HG03064 (cell line): Measurements from ENCODE around the gene GNAO1.

ENCODE experiments used
- ATAC-seq: cut with Tn5 transposase; IDR thresholded peaks from one replicate; pipeline ENCODE4 v1.9.1; 2021; ENCODE audit warnings: low read depth; ENCODE audit not compliant: unreplicated experiment

GNAO1 gene

DNA sequence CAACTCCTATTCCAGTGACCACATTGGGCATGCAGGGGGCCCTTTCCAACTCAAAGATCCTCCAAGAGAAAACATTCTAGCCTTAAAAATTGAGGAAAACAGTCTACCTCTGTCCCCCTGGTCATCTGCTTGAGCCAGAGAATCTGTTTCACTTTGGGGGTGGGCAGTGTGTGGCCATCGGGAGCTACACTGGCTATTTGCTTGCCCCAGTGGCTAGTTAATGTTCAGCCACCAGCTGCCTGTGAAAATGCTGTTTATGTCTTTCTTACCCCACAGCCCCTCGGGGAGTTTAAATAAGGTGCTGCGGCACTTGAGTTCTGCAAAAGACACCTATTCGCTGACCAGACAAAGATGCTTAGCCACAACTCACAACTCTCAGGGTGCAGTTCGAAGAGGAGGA is 43.4 kb downstream of the GNAO1 start:
- ATAC-seq, result no peak

DNA sequence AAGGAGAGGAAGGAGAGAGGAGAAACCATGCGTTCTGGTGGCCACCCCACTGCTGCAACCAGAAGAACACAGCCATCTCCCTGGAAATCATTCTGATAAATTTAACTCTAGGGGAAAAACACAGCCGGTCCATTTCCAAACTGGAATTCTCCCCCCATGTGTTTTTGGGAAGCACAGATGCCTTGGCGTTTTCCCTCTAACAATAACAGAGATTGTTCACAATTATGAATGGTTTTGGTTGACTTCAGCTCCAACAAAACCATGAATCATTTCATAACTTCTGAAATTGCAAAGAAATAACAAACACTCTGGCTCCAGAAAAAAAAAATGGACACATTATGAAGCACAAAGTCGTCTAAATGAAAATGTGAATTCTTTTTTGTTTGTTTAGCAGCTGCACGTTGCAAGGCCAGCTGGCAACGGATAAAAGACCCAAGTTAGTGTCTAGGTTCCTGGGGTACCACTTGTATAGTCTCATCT is 46.2 kb downstream of the GNAO1 start:
- ATAC-seq, result no peak

DNA sequence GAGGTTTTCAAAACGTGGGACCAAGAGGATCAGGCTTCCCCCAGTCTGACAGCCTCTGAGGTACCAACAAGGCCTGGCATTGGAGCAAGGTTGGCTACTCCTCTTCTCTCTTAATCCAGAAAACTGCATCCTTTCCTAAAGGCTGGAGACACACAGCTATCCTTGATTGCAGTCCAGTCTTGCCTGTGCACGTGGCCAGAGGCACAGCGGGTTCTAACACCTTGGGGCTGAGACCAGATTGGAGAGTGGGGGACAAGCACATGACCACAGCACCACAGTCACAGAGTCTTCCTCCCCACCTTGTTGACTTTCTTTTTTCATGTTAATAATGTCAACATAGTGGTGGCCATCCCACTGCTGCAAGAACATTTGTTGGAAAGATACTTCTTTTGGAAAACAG is 46.9 kb downstream of the GNAO1 start:
- ATAC-seq, result no peak

DNA sequence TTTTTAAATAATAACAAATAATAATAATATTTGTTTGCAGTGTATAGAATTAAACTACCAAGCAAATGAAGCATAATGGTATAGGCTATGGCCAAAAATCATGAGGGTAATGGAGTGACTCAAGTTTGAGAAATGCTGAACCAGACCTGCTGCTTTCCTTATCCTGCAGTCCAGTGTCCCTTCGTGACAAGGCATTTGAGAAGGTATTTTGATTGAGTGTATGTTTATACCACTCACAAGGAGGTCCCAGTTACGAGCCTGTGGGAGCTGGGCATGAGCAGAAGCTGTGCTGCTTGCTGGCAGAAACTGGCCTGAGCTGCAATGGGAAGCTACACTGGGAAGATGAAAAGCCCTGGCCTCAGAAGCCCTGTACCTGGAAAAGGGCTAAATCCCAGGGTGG is 50.3 kb downstream of the GNAO1 start:
- no peak for ATAC-seq

DNA sequence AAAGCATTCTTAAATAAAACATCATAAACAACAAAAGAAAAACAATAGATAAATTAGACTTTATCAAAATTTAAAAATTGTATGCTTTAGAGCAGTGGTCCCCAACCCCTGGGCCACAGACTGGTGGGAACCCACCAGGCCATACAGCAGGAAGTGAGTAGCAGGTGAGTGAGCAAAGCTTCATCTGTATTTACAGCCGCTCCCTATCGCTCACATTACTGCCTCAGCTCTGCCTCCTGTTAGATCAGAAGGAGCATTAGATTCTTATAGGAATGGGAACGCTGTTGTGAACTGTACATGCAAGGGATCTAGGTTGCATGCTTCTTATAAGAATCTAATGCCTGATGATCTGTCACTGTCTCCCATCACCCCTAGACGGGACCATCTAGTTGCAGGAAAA is 51.5 kb downstream of the GNAO1 start:
- no peak for ATAC-seq

DNA sequence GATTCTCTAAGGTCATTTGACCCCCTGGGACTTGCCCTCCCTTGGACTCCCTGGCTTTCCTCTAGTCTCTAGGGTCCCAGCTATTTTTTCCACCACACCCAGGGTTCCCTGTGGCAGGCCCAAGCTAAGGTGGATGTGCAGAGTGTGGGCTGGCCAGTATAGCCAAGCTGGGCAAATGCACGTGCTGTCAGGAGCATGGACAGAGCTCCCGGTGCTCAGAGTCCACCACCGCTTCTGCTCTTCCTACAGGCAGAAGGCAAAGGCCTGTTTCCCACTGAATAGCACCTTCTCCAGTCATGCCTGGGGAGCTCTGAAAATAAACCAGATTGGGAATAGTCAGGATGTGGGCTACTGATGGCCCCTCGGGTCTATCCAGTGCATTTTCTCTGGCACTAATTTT is 53.3 kb downstream of the GNAO1 start:
- ATAC-seq, result no peak

DNA sequence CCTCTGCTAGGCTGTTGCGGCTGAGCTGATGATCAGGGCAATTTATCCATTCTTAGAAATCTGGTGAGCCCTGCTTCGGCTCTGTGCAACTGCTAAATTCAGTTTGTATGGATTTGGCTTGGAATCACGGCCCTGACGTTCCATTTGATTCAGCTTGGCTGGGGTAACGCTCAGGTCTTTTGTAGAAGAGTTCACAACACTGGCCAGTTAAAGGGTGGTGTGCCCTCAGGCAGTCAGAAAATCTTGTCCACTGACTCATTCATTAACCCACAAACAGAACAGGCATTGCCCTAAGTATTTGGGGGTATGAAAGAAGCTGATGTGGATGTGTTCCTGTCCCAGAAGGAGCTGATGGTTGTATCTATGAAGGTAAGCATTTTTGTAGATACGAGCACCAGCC is 53.9 kb downstream of the GNAO1 start:
- ATAC-seq, result no peak

DNA sequence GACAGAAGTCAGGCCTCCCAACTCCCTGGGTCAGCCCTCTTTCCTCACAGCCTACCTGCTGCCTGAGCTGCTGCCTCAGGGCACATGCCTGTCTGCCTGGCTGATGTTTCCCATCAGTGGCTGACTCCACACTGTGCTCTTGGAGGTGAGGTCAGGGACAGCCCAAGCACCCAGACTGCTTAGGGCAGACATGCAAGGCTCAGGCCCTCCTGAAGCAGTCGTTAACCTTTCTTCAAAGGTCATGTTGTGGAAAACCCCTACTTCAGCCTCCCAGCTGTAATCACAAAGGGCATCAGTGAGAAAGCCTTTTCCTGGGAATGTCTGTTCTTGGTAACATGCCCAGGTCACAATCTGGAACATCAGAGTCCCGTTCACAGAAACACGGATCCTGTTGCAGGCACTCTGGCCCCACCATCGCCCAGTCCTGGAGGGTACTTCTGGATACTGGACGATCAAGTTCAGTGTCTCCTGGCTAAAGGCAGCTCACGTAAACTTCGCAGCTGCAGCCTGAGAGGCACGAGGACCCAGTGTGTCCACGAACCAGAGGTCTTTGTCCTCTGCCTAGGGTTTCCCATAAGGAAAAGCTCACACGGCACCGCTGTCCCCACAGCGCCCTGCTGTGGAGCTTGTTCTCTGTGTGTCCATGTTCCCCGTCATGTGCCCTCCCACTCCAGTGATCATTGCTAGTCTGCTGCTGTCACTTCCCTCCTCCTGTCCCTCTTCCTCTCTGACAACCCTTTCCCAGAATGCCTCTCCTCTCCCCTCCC is 54.9 kb downstream of the GNAO1 start:
- no peak for ATAC-seq

DNA sequence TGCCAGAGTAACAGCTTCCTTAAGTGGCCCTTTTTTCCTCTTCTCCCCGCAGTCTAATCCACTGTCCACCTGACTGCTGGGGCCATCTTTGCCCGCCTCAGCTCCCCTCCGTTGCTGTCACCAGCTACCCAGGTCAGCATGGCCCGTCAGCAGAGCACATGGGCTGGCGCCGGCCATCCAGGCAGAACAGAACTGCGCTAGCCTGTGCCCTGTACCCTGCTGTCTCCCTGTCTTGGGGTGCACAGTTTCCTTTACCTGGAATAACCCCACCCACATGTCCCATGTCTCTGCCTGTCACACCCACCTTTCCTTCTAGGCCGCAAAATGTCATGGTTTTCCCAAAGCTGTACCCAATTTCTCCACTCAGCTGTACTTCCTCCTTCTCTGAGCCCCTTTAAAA is 55.7 kb downstream of the GNAO1 start:
- no peak for ATAC-seq

DNA sequence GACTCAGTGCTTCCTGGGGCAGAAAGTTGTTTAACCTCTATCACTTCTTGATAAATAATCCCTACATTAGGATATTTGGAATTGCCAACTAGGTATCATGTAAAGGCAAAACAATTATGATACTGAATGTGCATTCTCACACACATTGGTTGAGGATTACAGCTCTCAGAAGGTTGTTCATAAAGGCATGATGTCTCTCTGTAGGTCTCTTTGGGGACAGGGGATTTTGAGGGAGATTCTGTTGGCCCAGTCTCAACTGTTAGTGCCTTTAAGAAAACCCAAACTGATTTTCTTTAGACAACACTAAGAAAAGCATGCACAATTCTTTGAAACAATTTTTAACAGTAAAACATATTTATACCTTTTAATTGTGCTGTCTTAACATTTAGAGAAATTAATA is 56.5 kb downstream of the GNAO1 start:
- no peak for ATAC-seq

DNA sequence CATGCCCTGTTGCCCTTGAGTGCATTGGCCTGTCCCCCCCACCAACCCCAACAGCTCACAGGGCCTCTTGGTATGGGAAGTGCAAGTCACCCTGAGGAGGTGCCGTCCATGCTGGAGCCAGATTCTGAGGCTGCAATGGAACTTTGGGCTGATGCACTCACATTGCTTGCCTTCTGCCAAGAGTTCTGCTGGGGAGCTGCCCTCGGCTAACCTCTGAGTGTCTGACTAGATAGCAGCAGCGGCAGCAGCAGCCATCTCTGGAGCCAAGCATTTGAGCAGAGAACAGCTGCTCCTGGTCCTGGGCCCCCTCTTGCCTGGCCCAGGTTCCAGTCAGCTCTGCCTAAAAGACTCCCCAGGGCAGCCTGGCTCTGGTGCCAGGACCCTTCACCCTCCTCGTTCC is 61.5 kb downstream of the GNAO1 start:
- no peak for ATAC-seq

DNA sequence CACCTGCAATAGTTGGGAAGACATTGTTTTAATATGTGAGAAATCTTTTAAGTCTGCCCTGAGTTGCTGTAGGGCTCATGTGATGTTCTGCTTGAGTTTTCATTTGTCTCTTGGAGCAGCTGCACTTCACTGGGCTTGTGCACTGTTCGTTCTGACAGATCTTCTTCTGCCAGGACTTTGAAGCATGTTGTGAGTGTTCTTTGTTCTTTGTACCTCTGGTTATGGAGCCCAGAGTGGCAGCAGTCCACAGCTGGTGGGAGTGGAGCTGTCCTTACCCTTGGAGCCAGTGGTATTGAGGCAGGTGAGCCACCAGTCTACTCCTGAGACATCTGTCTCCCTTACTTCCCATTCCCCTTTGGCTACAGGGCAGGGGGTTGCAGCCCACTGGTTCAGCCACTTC is 64.6 kb downstream of the GNAO1 start:
- no peak for ATAC-seq

DNA sequence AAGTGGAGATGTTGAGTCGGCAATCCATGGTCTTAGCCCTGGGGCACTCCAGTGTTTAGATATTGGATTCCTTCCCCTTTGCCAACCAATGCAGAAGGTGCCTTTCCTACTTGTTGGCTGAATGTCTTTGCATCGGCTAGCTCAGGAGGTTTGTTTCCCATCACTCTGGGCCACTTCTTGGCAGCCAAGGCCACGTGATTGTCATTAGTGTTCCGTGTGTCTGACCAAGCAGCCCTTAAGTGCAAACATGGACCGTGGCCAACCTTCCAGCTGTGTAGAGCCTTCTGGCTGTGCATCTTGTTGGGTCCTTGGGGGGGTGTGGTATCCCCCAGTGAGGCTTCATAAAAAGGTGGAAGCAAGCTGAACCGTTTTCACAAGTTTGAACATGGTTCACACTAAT is 66.0 kb downstream of the GNAO1 start:
- no peak for ATAC-seq

DNA sequence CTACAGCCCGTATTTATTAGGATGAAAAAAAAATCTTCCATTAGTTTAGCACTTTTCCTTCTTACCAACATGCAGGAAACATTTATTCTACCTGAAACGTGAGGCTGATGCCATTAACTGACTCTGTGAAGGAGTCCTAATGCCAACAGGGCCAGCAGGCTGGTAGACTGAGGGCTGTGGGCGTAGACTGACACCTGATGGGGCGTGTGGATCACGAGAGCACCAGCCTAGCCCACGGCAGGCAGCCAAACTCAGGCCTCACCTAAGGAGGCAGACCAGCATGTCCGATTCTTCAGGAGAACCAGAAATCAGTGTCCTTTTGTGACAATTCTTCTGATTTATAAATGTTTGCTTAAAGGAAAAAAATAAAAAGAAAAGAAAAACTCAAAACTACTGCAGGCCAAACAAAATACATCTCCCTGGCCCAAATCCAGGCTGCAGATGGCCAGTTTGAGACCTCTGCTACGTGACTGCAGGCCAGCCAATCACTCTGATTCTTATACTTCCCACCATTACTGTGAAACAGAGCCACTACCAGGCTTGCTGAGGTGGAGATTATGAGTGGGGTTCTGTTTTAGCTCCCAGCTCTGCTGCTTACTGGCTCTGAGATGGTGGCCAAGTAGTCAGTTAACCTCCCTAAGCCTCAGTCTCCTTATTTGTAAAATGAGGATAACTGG is 66.5 kb downstream of the GNAO1 start:
- ATAC-seq, result no peak

DNA sequence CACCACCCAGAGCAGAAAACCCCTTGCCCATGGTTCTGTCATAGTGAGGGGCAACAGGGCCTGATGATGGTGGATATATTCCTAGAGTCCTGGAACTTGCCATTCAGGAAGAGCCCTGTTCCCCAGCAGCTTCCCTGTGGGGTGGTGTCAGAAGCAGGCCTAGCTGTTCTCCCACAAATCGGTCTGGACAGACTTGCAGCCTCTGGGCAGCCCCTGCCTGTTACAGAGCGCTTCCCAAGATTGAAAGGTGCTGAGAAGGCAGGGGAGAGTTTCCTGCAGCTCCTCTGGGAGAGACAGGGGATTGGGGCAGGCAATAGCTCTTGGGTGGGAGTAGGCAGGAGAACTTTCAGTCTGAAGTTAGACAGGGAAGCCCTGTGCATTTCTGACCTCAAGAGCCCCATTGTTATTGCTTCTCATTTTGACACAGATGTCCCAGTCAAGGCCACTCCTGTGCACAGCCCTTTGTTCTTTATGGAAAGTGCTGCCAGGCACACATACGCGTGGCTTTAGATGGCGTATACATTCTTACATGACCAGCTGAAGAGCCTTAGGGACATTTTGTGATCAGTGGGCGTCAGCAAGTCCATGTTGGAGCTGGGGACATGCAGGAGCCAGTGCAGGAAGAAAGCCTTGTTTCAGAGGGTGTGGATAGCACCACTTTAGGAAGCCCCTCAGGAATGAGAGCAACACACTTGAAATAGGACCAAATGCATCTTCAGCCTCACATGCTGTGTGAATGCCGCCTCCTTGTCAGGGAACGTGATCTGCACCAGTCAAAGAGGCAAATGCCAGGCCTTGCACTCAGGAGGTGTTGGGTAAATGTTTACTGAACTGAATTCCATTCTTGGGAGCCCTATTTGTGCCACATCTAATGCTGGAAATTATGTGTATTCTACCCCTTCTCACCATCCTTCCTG is 67.5 kb downstream of the GNAO1 start:
- ATAC-seq, result no peak

DNA sequence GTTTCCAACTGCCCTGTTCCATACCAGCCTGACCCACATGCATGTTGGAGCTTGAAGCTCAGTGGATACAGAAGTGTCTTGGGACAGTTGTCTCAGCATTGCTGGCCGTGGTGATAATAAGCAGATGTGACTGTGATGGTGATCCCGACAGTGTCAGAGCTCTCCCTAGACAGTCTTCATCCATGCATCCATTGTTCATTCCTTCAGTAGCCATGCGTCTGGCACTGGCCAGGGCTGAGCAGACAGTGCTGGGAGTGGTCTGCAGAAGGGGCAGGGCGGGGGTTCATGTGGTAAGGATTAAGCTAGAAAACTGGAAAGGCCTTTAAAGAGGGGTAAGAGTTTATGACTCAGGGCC is 68.1 kb downstream of the GNAO1 start:
- ATAC-seq, result no peak

DNA sequence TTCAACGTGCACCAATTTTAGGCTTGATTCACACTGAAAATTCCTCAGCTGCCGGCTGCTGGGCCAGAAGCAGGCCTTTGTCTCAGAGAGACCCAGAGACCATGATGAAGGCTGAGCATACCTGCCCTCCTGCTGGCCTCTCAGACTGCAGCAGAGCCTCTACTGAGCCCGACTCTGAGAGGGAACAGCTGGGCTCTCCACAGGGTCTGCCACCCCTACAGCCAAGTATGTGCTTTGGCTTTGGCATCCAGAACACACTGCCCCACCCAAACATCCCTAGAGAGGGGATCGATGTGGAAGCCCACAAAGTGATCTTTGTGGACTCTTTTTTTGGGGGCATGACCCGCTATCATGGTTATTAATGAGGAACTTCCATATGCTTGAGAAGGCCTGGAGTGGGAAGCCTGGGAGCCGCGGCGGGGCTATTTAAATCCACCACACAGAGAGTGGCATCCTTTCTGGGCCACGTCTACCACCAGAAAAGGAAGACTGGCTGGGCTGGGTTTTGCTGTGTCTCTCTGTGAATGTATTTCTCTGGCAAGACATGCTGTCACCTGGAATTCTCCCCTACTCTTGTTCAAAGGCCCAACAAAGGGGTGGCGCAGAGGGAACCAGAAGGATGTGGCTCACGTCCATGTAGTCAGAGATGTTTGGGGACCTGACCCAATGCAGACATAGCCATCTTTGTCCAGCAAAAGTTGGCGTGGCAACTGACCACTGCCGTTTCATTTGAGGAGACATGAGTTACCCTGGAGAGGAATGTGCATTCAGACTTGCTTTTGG is 69.3 kb downstream of the GNAO1 start:
- ATAC-seq, result no peak

DNA sequence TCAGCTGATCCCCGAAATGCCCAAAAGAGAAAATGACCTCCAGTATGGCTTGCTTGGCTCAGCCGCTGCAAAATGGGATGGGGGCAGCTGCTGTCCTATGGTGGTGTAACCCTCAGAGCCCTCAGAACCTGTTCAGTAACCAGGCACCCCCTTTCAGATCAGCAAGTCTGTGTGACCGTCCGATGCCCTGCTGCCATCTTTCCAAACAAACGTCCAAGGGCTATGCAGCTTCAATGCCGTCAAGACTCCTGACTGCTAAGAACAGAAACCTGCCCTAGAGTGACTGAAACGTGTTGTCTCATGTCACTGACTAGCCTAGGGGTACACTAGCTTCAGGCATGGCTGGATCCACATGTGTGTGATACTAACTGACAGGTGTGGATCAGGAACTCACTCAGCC is 70.4 kb downstream of the GNAO1 start:
- ATAC-seq, result no peak

DNA sequence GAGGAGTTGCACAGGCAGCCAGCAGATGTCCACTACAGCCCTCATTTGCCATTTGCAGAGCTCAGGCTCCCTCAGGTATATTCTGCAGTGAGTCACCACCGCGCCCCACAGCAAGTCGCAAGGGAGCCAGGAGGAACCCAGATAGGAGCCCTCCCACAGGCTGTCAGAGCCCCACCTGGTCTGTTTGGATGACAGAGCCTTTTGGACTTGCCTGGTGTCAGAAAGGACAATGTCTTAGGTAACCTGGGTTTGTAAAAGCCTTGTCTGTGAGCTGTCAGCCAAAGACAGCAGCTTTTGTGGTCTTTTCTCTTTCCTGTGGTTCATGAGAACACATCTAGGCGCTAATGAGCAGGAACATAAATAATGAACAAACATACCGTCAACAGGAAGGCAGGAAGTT is 70.9 kb downstream of the GNAO1 start:
- ATAC-seq, result no peak

DNA sequence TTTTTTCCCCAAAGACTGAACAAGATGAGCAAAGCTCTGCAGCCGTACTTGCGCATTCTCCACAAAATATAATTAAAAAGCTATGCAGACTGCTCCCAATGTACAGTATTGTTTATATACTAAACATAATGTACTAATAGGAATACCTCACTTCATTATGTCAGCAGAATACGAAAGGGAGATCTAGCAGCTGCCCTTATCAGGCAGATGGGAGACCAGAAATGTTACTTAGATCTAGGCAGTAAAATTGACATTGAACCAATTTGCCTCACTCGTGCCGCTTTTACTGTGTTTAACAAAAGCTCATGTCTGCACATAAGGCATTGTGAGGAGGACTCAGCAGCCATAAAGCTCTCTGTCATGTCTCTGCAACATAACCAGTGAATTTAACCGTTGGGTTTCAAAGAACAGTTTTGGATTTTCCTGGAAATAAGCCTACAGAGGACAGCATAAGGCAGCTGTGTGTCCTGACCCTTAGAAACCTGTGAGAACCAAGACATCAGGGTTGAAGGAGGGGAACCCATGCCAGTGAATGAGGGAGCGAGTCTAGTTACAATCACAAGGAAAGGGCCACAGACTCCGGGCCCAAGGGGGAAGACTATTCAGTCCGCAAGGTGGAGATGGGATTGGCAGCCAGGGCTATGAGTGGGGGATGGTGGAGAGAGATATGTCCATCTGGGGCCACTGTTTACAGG is 71.4 kb downstream of the GNAO1 start:
- ATAC-seq, result no peak
